GM12892 (cell line): ENCODE data around the gene CPNE4.

Source experiments
- DNase-seq: peaks from one replicate; pipeline ENCODE4 v3.0.0; 2011; ENCODE audit not compliant: insufficient read length
- FAIRE-seq: peaks from 2 replicates; lab custom pipeline; 2011; peaks lifted over from hg19 to GRCh38; lab: Jason Lieb, UNC
- POLR2A ChIP-seq: IDR thresholded peaks from 2 replicates; pipeline ENCODE4 v1.6.1; 2011; ENCODE audit warnings: low read depth, low read length, control low read depth
- POLR2AphosphoS5 ChIP-seq: IDR thresholded peaks from 2 replicates; pipeline ENCODE4 v1.6.1; 2011; ENCODE audit warnings: low read depth, low read length, control low read depth
- TAF1 ChIP-seq: IDR thresholded peaks from 2 replicates; pipeline ENCODE4 v1.6.1; 2011; ENCODE audit warnings: low read depth, mild to moderate bottlenecking, control low read depth, low read length, borderline replicate concordance

The CPNE4 gene

DNA sequence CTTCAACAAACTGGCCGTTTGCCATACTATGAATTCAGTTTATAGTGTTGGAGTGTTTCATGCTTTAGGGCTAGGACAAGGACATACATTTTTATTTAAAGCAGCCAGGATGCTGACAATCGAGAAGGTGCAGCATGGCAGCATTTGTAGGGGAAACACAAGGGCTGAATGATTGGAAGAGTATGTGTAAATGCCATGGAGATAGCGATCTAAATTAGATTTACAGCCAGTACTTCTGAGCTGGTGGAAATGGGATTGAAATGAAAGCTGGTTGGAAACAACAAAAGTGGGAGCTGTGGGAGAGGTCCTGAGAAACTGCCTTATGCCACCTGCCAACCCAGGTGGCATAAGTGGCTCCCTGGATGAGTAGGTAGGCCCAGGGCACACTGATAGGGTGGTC, 322.2 kb downstream of the CPNE4 start:
- TF ChIP-seq TAF1 (no peak), POLR2A (no peak), POLR2AphosphoS5 (no peak)
- FAIRE-seq (no peak), DNase-seq (no peak)

DNA sequence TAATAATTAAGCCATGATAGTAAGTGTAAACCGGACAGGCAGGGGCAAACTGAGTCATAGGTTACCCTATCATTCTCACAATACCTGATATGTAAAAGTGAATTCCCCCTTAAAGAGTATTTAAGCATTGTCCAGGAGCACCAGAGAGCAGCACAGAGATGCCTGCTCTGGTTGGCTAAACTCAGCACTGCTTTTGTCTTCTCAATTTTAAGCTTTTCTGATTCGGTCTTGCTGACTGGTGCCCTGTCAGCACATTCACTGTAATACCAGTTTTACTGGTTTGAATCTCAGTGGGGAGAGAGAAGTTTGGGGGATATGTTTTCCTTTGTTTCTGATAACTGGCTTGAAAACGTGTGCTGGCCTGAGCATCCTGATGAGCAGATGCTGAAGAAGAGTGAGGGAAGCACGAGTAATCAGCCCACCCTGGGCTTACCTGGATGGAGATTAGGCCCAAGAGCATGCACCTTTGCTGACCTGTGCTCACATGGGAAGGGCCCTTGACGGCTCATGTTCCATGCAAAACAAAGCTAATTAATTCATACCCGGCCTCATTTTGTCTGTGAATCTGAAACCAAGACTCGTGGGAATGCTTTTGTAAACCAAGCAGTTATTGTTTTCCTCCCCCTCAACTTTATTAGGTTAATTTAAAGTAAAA, 323.6 kb downstream of the CPNE4 start:
- FAIRE-seq = peak; percentile 14

DNA sequence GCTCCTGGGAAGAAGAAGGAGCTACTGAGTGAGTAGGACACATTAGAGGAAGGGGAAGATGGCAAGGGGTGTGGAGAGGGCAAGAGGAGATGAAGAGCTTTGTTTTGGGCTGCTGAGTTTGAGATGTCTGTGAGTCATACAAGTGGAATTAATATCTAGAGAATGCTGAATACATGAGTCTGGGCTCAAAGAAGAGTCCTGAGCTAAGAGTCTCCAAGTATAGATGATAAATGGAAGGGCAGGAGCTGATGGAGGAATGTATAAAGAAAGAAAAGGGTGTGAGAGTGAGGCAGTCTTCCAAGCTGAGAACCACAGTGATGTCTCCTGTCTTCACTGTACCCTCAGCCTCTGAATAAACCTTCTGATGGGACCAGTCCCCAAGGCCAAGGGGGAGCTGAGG, 326.6 kb downstream of the CPNE4 start:
- DNase-seq = no peak
- TF ChIP-seq TAF1 (no peak), POLR2A (no peak), POLR2AphosphoS5 (no peak)
- peak; percentile 24 for FAIRE-seq

More for the DNA sequence above, 323.6 kb downstream of the CPNE4 start:
- no peak for DNase-seq
- TF ChIP-seq POLR2AphosphoS5 (no peak), POLR2A (no peak), TAF1 (no peak)

DNA sequence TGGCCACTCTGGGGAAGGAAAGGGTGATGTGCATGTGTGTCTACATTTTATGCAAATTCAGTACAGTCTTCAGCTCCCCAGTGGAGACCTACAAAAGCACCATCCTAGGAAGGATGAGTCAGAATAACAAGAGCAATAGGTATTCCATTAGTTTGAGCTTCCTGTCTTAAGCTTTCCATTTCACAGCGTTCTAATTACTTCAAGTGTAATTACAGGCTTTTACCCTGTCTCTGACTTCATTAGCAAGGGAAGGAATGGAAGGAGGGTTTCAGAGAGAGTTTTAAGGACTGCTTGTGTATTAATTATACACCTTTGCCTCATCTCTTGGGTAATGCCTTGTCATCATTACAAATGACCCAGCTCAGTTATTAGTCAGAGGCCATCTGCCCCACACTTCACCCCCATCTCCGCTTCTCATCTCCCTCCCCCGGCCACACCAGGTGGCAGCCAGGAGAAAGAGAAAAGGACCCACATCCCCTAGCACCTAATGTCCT, 329.2 kb downstream of the CPNE4 start:
- FAIRE-seq = peak; percentile 88

DNA sequence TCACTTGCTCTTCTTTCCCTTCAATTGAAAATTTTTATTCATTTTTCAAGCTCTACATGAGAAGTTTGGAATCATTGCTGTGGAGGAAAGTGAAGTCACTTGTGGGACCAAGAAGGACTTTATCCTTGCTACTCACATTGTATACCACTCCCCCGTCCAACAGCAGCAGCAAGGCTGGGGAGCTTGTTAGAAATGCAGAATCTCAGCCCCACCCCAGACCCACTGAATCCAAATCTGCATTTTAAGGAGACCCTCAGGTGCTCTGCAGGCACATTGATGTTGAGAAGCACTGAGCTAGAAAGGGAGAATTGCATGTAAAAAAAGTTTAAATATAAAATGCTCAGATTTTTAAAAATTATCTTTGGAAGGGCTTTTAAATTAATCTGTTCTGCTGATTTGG, 329.7 kb downstream of the CPNE4 start:
- peak; percentile 40 for FAIRE-seq
- TF ChIP-seq POLR2A = no peak
- DNase-seq = no peak

More for the DNA sequence above, 329.2 kb downstream of the CPNE4 start:
- DNase-seq = no peak
- TF ChIP-seq POLR2AphosphoS5 = no peak
- no peak for TF ChIP-seq TAF1
- no peak for TF ChIP-seq POLR2A

DNA sequence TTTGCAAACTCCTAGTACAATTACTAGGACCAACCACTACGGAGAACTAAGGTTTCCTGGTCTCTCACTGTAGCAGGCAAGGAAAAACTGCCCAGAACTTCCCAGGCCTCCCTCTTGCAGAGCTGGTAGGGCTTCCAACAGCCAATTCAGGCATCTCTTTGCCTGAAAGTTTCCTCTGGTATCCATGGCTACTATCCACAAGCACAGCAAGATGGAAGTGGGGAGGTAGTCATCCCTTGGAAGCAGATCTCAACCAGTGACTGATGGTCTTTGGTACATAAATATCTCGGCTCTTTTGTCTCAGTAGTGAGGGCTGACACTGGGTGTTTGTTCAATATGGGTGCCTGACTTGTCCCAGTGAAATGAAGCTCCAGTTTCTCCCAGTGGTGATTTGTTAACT, 330.7 kb downstream of the CPNE4 start:
- FAIRE-seq (no peak), DNase-seq (no peak)
- TF ChIP-seq TAF1 (no peak), POLR2AphosphoS5 (no peak), POLR2A (no peak)

DNA sequence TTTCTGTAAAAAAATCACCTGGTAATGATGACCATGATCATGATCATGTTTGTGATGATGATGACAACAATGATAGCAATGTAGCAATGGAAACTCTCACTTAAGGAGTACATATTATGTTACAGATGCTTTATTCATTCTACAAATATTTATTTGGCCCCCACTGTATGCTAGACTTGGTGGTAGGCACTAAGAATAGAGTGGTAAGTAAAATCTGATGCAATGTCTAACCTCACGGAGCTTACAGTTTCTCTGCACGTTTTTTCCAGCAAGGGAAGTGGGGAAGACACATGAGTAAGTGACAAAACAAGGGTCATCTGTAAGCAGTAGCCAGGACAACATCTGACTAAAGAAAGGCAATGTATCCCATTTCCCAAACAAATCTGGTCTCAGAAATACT, 332.7 kb downstream of the CPNE4 start:
- TF ChIP-seq TAF1 (no peak), POLR2AphosphoS5 (no peak), POLR2A (no peak)
- DNase-seq = no peak
- no peak for FAIRE-seq

DNA sequence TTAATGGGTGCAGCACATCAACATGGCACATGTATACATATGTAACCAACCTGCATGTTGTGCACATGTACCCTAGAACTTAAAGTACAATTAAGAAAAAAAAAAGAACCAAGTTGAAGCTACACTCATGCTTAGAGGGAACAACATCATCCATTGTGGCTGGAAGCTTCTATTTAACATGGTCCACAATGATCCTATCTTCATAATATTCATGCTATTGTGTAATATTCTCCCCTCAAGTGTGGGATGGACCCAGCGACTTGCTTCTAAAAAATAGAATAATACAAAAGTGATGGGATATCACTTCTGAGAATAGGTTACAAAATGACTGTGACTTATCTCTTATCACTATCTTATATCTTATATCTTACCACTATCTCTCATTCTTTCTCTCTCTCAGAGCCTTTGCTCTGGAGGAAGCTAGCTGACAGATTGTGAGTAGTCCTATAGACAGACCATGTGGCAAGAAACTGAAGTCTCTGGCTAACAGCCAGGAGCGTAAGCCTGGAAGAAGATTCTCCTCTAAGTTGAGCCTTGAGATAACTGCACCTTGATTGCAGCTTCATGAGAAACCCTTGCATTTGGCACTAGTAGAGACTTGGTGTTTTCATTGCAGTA, 333.6 kb downstream of the CPNE4 start:
- TF ChIP-seq TAF1 = no peak
- TF ChIP-seq POLR2AphosphoS5 = no peak
- no peak for TF ChIP-seq POLR2A

DNA sequence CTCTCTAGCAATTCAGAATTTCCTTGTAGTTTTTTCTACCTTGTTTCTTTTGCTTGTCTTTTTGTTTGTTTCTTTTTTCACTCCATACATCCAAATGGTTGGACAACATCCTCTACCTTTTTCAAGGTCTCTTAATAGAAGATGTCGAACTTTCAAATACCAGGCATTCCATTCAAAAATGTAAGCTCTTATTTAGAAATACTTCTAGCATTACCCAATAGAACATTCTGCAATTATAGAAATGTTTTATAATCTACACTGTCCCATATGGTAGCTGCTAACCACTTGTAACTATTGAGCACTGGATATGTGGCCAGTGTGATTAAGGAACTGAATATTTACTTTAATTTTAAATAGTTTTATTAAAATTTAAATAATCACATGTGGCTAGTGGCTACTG, 335.8 kb downstream of the CPNE4 start:
- FAIRE-seq (no peak), DNase-seq (no peak)
- TF ChIP-seq TAF1 (no peak), POLR2A (no peak), POLR2AphosphoS5 (no peak)

More for the DNA sequence above, 333.6 kb downstream of the CPNE4 start:
- FAIRE-seq (no peak), DNase-seq (no peak)

DNA sequence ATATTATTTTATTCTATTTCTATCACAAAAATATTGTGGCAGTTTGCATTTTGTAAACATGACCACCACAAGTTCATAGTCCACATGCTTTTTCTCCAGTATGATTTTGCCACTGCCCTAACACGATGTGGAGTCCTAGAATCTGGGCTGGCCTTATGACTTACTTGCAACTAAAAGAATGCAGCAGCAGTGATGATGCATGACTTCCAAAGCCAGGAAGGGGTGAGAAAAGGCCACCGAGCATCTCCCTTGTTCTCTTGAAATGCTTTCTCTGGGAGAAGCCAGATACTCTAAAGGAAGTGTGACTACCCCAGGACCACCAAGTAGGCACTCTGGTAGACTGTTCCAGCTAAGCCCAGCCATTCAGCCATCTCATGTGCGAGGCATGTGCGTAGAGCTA, 340.4 kb downstream of the CPNE4 start:
- no peak for DNase-seq
- no peak for FAIRE-seq
- TF ChIP-seq POLR2AphosphoS5 (no peak), TAF1 (no peak), POLR2A (no peak)

DNA sequence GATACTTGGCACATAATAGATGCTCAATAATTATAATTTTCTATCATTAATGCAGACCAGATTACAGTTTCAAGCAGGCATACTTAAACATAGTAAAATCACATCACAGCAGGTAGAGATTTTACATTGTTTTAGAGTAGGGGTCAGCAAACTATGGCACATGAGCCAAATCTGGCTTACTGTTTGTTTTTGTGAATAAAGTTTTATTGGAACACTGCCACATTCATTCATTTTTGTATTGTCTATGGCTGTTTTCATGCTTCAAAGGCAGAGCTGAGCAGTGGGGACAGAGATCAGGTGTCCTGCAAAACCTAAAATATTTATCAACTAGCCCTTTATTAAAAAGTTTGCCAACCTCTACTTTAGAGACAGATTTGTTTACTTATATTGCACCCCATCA, 342.5 kb downstream of the CPNE4 start:
- FAIRE-seq (no peak), DNase-seq (no peak)
- TF ChIP-seq TAF1 (no peak), POLR2A (no peak), POLR2AphosphoS5 (no peak)

DNA sequence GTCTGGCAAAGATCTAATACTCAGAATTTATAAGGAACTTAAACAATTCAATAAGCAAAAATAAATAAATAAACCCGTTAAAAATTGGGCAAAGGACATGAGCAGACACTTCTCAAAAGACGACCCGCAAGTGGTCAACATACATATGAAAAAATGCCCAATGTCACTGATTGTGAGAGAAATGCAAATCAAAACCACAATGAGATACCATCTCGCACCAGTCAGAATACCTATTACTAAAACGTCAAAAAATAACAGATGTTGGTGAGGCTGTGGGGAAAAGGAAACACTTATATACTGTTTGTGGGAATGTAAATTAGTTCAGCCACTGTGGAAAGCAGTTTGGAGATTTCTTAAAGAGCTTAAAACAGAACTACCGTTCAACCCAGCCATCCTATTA, 344.0 kb downstream of the CPNE4 start:
- DNase-seq = no peak
- FAIRE-seq = peak; percentile 69
- TF ChIP-seq POLR2A = no peak
